GM21825 (cell line): ENCODE results near the gene NMRAL1.

Source experiments
- ATAC-seq: cut with Tn5 transposase; IDR thresholded peaks from one replicate; pipeline ENCODE4 v1.9.1; 2021; ENCODE audit warnings: mild to moderate bottlenecking, moderate library complexity; ENCODE audit not compliant: unreplicated experiment

The NMRAL1 gene

GRCh38 chr16:4505356-4506147 is 31.1 kb upstream of the NMRAL1 start:
- peak; percentile 79 for ATAC-seq

- no peak for ATAC-seq
Observed at GRCh38 chr16:4501071-4501478, 26.6 kb upstream of the NMRAL1 start.

GRCh38 chr16:4500272-4500671 is 25.8 kb upstream of the NMRAL1 start:
- ATAC-seq: no peak

- no peak for ATAC-seq
Observed at GRCh38 chr16:4499196-4499555, 24.8 kb upstream of the NMRAL1 start.

GRCh38 chr16:4498546-4499195 is 24.2 kb upstream of the NMRAL1 start:
- ATAC-seq: no peak

- no peak for ATAC-seq
Observed at GRCh38 chr16:4496305-4496704, 21.9 kb upstream of the NMRAL1 start.

GRCh38 chr16:4495766-4496165 is 21.3 kb upstream of the NMRAL1 start:
- ATAC-seq: no peak

- ATAC-seq: no peak
Observed at GRCh38 chr16:4494746-4495490, 20.5 kb upstream of the NMRAL1 start.

GRCh38 chr16:4491898-4492297 is 17.5 kb upstream of the NMRAL1 start:
- no peak for ATAC-seq

GRCh38 chr16:4489030-4489429 is 14.6 kb upstream of the NMRAL1 start:
- no peak for ATAC-seq

GRCh38 chr16:4488499-4488967 is 14.1 kb upstream of the NMRAL1 start:
- ATAC-seq: no peak

GRCh38 chr16:4487955-4488498 is 13.6 kb upstream of the NMRAL1 start:
- no peak for ATAC-seq

GRCh38 chr16:4486126-4486893 is 11.9 kb upstream of the NMRAL1 start:
- no peak for ATAC-seq

- no peak for ATAC-seq
Observed at GRCh38 chr16:4481963-4482362, 7.5 kb upstream of the NMRAL1 start.

- ATAC-seq: no peak
Observed at GRCh38 chr16:4481526-4481925, 7.1 kb upstream of the NMRAL1 start.

- no peak for ATAC-seq
Observed at GRCh38 chr16:4477966-4478365, 3.5 kb upstream of the NMRAL1 start.

GRCh38 chr16:4475880-4476788 is 1.7 kb upstream of the NMRAL1 start, which contains the start of gene HMOX2:
HMOX2 (plus strand) TSS chr16:4476398; CDS start chr16:4505525, 29,127 bp downstream.
- peak; percentile 87 for ATAC-seq

GRCh38 chr16:4472880-4473279 is 1.5 kb downstream of the NMRAL1 start:
- ATAC-seq: no peak

- no peak for ATAC-seq
Observed at GRCh38 chr16:4471869-4472268, 2.6 kb downstream of the NMRAL1 start.

GRCh38 chr16:4468972-4469371 is 5.5 kb downstream of the NMRAL1 start:
- ATAC-seq: no peak
